GM21576 (cell line): ENCODE data around the gene TEDC2.

Source experiments
- ATAC-seq: cut with Tn5 transposase; IDR thresholded peaks from one replicate; pipeline ENCODE4 v1.9.1; 2021; ENCODE audit warnings: mild to moderate bottlenecking, moderate library complexity; ENCODE audit not compliant: unreplicated experiment

The TEDC2 gene

GRCh38 chr16:2508722-2509400, 49.0 kb downstream of the TEDC2 start:
- no peak for ATAC-seq

DNA sequence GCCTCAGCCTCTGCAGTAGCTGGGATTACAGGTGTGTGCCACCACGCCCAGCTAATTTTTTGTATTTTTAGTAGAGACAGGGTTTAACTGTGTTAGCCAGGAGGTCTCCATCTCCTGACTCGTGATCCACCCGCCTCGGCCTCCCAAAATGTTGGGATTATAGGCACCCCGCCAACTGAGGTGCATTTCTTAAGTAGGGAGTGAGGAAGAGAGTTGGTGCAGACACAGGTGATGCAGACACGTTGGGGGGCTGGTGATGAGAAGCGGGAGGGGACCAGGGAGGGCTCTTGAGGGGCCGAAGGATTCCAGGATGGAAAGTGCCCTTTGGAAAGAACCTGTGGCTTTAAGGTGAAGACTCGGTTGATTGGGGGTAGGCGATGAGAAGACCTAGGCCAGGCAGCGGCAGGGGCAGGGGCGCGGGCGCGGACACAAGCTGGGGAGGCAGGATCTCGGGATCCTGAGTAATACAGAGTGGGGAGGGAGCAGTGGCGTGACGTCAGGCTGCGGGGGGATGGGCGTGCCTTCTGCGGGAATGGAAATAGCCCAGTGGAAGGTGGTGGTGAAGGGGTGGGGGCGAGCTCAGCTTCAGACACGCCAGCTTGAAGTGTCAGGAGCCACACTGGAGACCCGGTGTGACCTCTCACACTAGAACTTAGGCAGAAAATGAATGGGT, 51.4 kb downstream of the TEDC2 start:
- ATAC-seq, result no peak

- ATAC-seq, result no peak
Measured at GRCh38 chr16:2511996-2512734, 52.3 kb downstream of the TEDC2 start.

DNA sequence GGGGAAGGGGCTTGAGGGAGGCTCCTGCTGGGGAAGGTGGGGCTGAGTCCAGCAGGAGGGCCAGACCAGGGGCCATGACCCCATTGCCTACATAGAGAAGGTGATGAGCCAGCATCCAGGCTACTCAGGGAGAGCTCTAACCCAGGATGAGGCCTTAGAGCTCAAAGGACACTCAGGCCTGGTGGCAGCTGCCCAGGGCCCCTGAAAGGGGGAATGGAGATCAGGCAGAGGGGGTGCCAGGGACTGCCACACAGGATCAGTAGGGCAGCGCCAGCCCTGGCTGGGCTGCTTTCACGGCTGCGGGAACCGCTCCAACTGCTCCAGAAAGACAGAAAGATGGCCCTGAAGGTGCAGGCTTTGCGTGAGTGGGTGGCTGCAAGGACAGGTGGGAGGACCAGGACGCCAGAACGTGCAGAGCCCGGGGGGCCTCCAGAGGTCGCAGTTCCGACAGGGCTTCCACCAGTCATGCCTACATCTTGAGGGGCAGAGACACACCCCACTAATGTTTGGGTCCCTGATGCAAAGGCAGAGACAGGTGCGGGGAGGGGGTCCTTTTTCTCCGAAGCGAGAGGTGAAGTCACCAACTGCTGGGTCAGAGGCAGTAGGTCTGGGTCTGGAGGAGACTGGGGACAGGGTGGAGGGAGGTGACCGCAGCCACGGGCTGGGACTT, 53.0 kb downstream of the TEDC2 start:
- no peak for ATAC-seq

DNA sequence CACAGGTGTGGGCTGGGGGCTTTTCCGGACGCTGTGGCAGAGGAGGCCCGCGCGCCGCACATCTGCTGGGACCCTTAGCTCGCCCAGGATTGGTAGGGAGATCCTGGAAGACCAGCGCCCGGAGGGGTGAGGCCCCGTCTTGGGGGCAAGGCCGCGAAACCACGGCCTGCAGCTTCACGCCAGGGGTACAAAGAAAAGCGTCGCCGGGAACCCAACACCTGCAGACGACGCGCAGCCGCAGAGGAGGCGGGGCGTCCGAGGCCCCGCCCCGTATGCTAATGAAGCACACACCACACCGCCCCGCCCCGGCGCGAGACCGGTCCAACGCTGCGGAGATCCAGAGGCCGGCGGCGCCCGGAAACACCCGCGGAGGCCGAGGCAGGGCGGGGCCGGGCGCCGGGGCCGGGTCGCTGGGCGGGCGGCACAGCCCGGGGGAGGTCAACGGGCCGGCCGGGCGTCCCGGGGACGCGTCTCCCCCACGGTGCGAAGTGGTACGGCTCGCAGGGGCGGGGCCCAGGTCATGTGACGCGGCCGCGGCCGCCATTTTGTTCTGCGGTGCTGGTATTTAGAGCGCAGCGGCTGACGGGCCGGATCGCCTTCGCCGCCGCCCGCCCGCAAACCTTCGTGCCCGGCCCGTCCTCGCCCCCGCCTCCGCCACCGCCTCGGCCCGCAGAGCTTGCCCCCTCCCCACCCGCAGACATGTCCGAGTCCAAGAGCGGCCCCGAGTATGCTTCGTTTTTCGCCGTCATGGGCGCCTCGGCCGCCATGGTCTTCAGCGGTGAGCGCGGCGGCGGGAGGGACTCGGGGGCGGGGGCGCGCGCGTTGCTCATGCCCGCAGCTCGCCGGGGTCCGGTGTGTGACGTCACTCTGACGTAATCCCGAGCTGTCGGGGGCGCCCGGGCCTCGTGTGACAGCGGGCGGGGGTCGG, 53.8 kb downstream of the TEDC2 start, which contains the start of gene ATP6V0C:
Gene ATP6V0C, plus strand, starts transcription at position 548 of the 928 bp plus-strand sequence. Its CDS starts 152 bp downstream, at position 700.
- peak; percentile 60 for ATAC-seq
